ENCODE data around the gene RALGAPA1. TPM values are rescaled to one million over a fixed set of nuclear protein-coding genes. Genes with fewer than 3 reads are reported as not detected.

Gene RALGAPA1
- total and polyA plus RNA-seq, 2 of the 13 experiments (the other 11 are each of a cell fraction or from before 2014, with no cell fraction given): 65.0 to 89.2 TPM

- TF ChIP-seq IKZF4 (CRISPR knock-in tag; IDR thresholded peaks at IDR 0.05; ENCODE audit: borderline replicate concordance, low read depth, not compliant biosample characterization) (no peak), MLLT10 (CRISPR knock-in tag; IDR thresholded peaks at IDR 0.05) (no peak), SNAPC4 (CRISPR knock-in tag; IDR thresholded peaks at IDR 0.05) (no peak), RCOR2 (CRISPR knock-in tag; IDR thresholded peaks at IDR 0.05) (no peak)
Observed at GRCh38 chr14:35499180-35499579, 309.9 kb downstream of the RALGAPA1 start (continued).

- no peak overlapping the region for H3K4me3 ChIP-seq (replicated peaks in 1 of 3; ENCODE audit: insufficient read depth in 1 of 3, low read depth in 2 of 3, low read length in 3 of 3)
- no peak for FAIRE-seq
- TF ChIP-seq KDM6A (CRISPR knock-in tag; IDR thresholded peaks at IDR 0.05; ENCODE audit: low read depth): no peak
- no peak for TF ChIP-seq ZNF225 (CRISPR knock-in tag; IDR thresholded peaks at IDR 0.05)
- peak; percentile 50 for TF ChIP-seq CREB1 (IDR thresholded peaks at IDR 0.05)
- no peak for TF ChIP-seq CREB1 (CRISPR knock-in tag; IDR thresholded peaks at IDR 0.05)
- TF ChIP-seq SP4 (CRISPR knock-in tag; IDR thresholded peaks at IDR 0.05): no peak
- peak; percentile 64 for TF ChIP-seq ATF7 (IDR thresholded peaks at IDR 0.05)
- TF ChIP-seq ATF7 (CRISPR knock-in tag; IDR thresholded peaks at IDR 0.05): no peak
- no peak for TF ChIP-seq ZNF512B (CRISPR knock-in tag; IDR thresholded peaks at IDR 0.05; ENCODE audit: borderline replicate concordance)
- TF ChIP-seq GPBP1L1 (CRISPR knock-in tag; IDR thresholded peaks at IDR 0.05): no peak
- H3K4me1 ChIP-seq (ENCODE audit: insufficient read depth, low read length): peaks cover 22% of the 10 kb centered on the region
- H3K27me3 ChIP-seq (ENCODE audit: control insufficient read depth in 1 of 2, insufficient read depth in 2 of 2, low read length in 2 of 2): no peaks in the 10 kb centered on the region
- BruUV-seq (replicated peaks): no TSS peak
- ChIA-PET POLR2A (no interaction called here), CTCF (ENCODE audit: low intra/inter-chr PET ratio, low total read pairs) (no interaction called here)
- DNase-seq (ENCODE audit: low spot score): no peak
- no peaks in the 10 kb centered on the region for H4K20me1 ChIP-seq (ENCODE audit: insufficient read depth, low read length)
- H3K27ac ChIP-seq (ENCODE audit: extremely low read length, insufficient read depth, low read length): no peak overlapping the region
- H3K9ac ChIP-seq (ENCODE audit: insufficient read depth, low read depth, low read length): no peak overlapping the region
- no peaks in the 10 kb centered on the region for H3K9me3 ChIP-seq (ENCODE audit: low read length)
- intact Hi-C loops (cut with micrococcal nuclease; ENCODE audit: unreplicated experiment) (no loop called here), in situ Hi-C loops (cut with HindIII; ENCODE audit: extremely low pct_ligation_motif_present, low pct_unique_long_range_greater_than_20kb) (no loop called here)
- no peaks in the 10 kb centered on the region for H3K36me3 ChIP-seq (replicated peaks in 1 of 2; ENCODE audit: control insufficient read depth in 1 of 2, insufficient read depth in 2 of 2, low read length in 2 of 2)
- ATAC-seq: no peak
- H3K79me2 ChIP-seq (ENCODE audit: insufficient read depth, low read length): no peaks in the 10 kb centered on the region
- no peak overlapping the region for H3K4me2 ChIP-seq (ENCODE audit: low read depth, low read length)
- no peak overlapping the region for H2AFZ ChIP-seq (ENCODE audit: low read length)
Observed at GRCh38 chr14:35495278-35495677, 313.8 kb downstream of the RALGAPA1 start.
